Measurements from ENCODE around the gene KDM6A. TPM values are rescaled to one million over a fixed set of nuclear protein-coding genes. Genes with fewer than 3 reads are reported as not detected.

KDM6A gene
- total RNA-seq, 4 donors from 2014 or later = 20.5 to 47.0 (median 33.0) TPM

DNA sequence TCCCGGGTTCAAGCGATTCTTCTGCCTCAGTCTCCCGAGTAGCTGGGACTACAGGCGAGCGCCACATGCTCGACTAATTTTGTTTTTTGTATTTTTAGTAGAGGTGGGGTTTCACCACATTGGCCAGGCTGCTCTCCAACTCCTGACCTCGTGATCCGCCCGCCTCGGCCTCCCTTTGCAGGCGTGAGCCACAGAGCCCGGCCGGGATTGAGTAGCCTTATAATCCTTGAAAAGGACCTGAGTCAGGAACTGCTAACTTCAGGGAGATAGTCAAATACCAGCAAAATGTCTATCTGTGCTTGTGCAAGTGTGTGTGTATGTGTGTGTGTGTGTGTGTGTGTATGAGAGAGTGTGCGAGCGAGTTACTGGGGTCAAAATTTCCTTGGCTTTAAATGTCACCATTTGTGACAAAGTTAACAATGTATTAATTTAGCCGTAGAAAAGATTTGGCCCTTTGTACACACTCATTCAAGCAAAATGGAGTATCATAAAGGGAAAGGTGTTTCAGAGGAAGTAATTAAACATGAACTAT, 1.8 kb upstream of the KDM6A start:
- no peak for TF ChIP-seq CTCF (IDR thresholded peaks at IDR 0.05; ENCODE audit: low read depth)

DNA sequence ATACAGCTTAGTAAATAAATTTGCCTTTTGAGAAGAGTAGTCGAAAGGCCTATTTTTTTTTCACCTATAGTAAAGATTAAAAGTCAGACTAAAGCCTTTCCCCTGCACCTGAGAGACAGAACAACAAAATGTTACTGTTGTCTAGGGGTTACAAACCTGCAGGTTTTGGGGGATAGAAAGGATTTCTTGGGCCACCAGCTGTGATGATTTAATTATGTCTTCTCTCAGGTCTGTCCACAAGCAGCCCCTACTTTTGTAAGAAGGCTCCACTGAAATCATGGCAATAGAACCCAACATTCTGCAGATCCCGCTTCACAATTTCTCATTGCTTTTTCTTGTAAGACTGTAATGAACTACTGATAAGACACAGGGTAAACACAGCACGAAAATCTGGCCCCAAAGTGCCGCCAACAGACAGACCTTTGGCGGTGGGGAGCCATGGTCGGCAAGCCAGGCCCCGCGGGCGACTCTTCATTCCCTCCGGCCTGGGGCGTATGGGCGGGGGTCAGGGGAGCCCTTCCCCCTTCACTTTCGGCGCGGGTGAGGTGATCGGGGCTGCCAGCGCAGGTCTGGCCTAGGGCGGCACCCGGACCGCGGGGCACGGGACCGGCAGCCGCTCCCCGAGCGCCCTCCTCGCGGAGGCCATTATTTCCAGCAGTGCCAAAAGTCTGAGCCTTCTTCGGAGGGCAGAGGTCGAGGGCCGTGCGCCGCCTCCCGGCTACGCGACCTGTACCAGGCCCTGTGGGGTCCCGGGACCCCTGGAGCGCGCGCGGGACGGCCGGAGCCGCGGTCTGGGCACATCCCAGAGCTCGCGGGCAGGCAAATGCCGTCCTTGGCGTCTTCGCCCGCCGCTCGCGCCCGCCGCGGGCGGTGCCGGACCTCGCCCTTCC, 812 bp upstream of the KDM6A start:
- no peak for TF ChIP-seq CTCF (IDR thresholded peaks at IDR 0.05; ENCODE audit: low read depth)

GRCh38 chrX:44873415-44874276, 658 bp downstream of the KDM6A start:
- no peak for TF ChIP-seq CTCF (IDR thresholded peaks at IDR 0.05; ENCODE audit: low read depth)

DNA sequence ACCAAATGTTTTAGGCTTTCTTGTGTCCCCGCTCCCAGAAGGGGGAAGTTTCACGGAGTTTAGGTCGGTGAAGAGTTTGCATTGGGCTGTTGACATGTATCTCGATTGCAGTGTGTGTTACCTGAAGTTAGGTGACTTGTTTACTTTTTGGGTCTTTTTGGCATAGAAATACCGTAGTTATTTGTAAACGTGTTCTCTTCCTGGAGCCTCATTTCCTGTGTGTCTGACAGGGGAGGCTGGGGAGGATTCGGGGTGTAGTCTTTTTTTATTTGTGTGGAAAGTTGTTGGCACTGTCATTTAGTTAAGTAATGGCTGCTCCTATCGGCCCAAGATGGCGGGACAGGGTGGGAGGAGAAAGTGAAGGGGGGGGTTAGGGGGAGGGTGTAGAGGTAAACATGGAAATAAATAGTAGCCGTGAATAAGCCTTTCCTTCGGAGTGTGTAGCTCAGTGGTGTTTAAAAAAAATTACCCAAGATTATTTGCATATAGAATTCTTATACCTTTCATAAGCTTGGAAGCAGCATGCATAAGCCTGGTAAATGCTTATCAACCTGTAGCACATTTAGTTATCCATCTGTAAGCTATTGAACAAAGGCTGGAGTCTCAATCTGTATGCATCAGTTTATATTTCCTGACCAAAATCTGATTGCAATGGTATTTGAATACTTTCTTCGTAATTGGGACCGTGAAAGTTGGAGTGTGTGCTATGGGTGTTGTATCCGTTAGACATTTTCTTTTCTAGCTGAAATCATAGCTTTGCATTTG, 1.6 kb downstream of the KDM6A start:
- TF ChIP-seq CTCF (IDR thresholded peaks at IDR 0.05; ENCODE audit: low read depth) = no peak

DNA sequence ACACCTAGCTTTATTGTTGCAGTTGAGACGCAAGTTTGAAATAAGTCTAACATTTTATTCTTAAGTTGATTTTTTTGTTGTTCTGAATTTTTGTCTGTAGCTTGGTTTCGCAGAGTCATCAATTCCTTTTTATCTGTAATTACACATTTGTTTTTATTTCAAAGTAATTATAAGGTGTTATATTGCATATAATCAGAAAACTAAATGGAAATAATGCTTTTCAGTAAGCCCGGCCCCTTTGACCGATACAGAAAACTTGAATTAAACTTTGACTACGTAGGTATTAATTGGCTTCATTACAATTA, 2.1 kb downstream of the KDM6A start:
- TF ChIP-seq CTCF (IDR thresholded peaks at IDR 0.05; ENCODE audit: low read depth) = no peak

GRCh38 chrX:44876086-44876485, 3.1 kb downstream of the KDM6A start:
- TF ChIP-seq CTCF (IDR thresholded peaks at IDR 0.05; ENCODE audit: low read depth) = no peak
